ENCODE results near the gene WWOX. TPM values are rescaled to one million over a fixed set of nuclear protein-coding genes. Genes with fewer than 3 reads are reported as not detected.
A peak's percentile ranks its signal among the peaks of the same experiment; 100 is the strongest.

The WWOX gene
- total and polyA plus RNA-seq, 2 of the 13 experiments (the other 11 are each of a cell fraction or from before 2014, with no cell fraction given), result 9.1 to 37.4 TPM

GRCh38 chr16:79072517-79072916 is 973.1 kb downstream of the WWOX start:
- CTCF ChIA-PET (ENCODE audit: low intra/inter-chr PET ratio, low total read pairs), result no interaction called here

GRCh38 chr16:79073566-79073965 is 974.1 kb downstream of the WWOX start:
- WGBS (ENCODE audit: low lambda C conversion rate), result 53% methylated on average over 4 of the region's 4 CpGs
- intact Hi-C loops (cut with micrococcal nuclease; ENCODE audit: unreplicated experiment) (no loop called here), in situ Hi-C loops (cut with HindIII; ENCODE audit: extremely low pct_ligation_motif_present, low pct_unique_long_range_greater_than_20kb) (no loop called here)
- ChIA-PET POLR2A (no interaction called here), CTCF (ENCODE audit: low intra/inter-chr PET ratio, low total read pairs) (no interaction called here)
- H4K20me1 ChIP-seq (ENCODE audit: insufficient read depth, low read length), result no peaks in the 10 kb centered on the region
- no peaks in the 10 kb centered on the region for H3K9me3 ChIP-seq (ENCODE audit: low read length)
- no peak overlapping the region for H3K27ac ChIP-seq (ENCODE audit: extremely low read length, insufficient read depth, low read length)
- no TSS peak for BruUV-seq (replicated peaks)
- ATAC-seq, result no peak
- DNase-seq (ENCODE audit: low spot score), result no peak
- no peaks in the 10 kb centered on the region for H3K36me3 ChIP-seq (replicated peaks in 1 of 2; ENCODE audit: control insufficient read depth in 1 of 2, insufficient read depth in 2 of 2, low read length in 2 of 2)
- no peaks in the 10 kb centered on the region for H3K27me3 ChIP-seq (ENCODE audit: control insufficient read depth in 1 of 2, insufficient read depth in 2 of 2, low read length in 2 of 2)
- H3K4me1 ChIP-seq (ENCODE audit: insufficient read depth, low read length), result no peaks in the 10 kb centered on the region
- H3K4me2 ChIP-seq (ENCODE audit: low read depth, low read length), result no peak overlapping the region
- no peaks in the 10 kb centered on the region for H3K79me2 ChIP-seq (ENCODE audit: insufficient read depth, low read length)
- no peak for FAIRE-seq
- no peak overlapping the region for H3K9ac ChIP-seq (ENCODE audit: insufficient read depth, low read depth, low read length)
- H2AFZ ChIP-seq (ENCODE audit: low read length), result no peak overlapping the region
- no peak overlapping the region for H3K4me3 ChIP-seq (replicated peaks in 1 of 3; ENCODE audit: insufficient read depth in 1 of 3, low read depth in 2 of 3, low read length in 3 of 3)
- TF ChIP-seq RFX5 (IDR thresholded peaks at IDR 0.05; ENCODE audit: low read depth, low read length) (no peak), IRF1 (CRISPR knock-in tag; IDR thresholded peaks at IDR 0.05; ENCODE audit: low read depth) (no peak), ZNF496 (CRISPR knock-in tag; IDR thresholded peaks at IDR 0.05; ENCODE audit: insufficient replicate concordance) (no peak), ZNF17 (CRISPR knock-in tag; IDR thresholded peaks at IDR 0.05) (no peak), DR1 (CRISPR knock-in tag; IDR thresholded peaks at IDR 0.05) (no peak), ELF3 (CRISPR knock-in tag; IDR thresholded peaks at IDR 0.05) (no peak), CREB1 (IDR thresholded peaks at IDR 0.05) (no peak), CREB1 (CRISPR knock-in tag; IDR thresholded peaks at IDR 0.05) (no peak), GABPB1 (CRISPR knock-in tag; IDR thresholded peaks at IDR 0.05) (no peak), TBL1XR1 (IDR thresholded peaks at IDR 0.05; ENCODE audit: borderline replicate concordance, low read length, partially characterized antibody) (no peak), ZNF839 (CRISPR knock-in tag; IDR thresholded peaks at IDR 0.05; ENCODE audit: borderline replicate concordance) (no peak), CENPX (CRISPR knock-in tag; IDR thresholded peaks at IDR 0.05) (no peak), SKIL (CRISPR knock-in tag; IDR thresholded peaks at IDR 0.05; ENCODE audit: borderline replicate concordance) (no peak)

More at GRCh38 chr16:79072517-79072916, 973.1 kb downstream of the WWOX start:
- FAIRE-seq (no peak), DNase-seq (ENCODE audit: low spot score) (no peak), ATAC-seq (no peak)
- no TSS peak for BruUV-seq (replicated peaks)
- Histone ChIP-seq H3K9ac (ENCODE audit: insufficient read depth, low read depth, low read length) (no peak overlapping the region), H3K27ac (ENCODE audit: extremely low read length, insufficient read depth, low read length) (no peak overlapping the region), H3K4me2 (ENCODE audit: low read depth, low read length) (no peak overlapping the region), H2AFZ (ENCODE audit: low read length) (no peak overlapping the region), H3K27me3 (ENCODE audit: control insufficient read depth in 1 of 2, insufficient read depth in 2 of 2, low read length in 2 of 2) (no peaks in the 10 kb centered on the region), H3K79me2 (ENCODE audit: insufficient read depth, low read length) (no peaks in the 10 kb centered on the region), H3K36me3 (replicated peaks in 1 of 2; ENCODE audit: control insufficient read depth in 1 of 2, insufficient read depth in 2 of 2, low read length in 2 of 2) (no peaks in the 10 kb centered on the region), H3K9me3 (ENCODE audit: low read length) (no peaks in the 10 kb centered on the region), H3K4me3 (replicated peaks in 1 of 3; ENCODE audit: insufficient read depth in 1 of 3, low read depth in 2 of 3, low read length in 3 of 3) (no peak overlapping the region), H3K4me1 (ENCODE audit: insufficient read depth, low read length) (no peaks in the 10 kb centered on the region), H4K20me1 (ENCODE audit: insufficient read depth, low read length) (no peaks in the 10 kb centered on the region)
- POLR2A ChIA-PET, result no interaction called here
- intact Hi-C loops (cut with micrococcal nuclease; ENCODE audit: unreplicated experiment), result no loop called here
- in situ Hi-C loops (cut with HindIII; ENCODE audit: extremely low pct_ligation_motif_present, low pct_unique_long_range_greater_than_20kb), result no loop called here
- 55% methylated on average over 4 of the region's 4 CpGs for WGBS (ENCODE audit: low lambda C conversion rate)
- peak; percentile 47; the same call in 1 of the 2 replicates for TF ChIP-seq CREB1 (IDR thresholded peaks at IDR 0.05)
- no peak for TF ChIP-seq CREB1 (CRISPR knock-in tag; IDR thresholded peaks at IDR 0.05)
- TF ChIP-seq HBP1 (CRISPR knock-in tag; IDR thresholded peaks at IDR 0.05; ENCODE audit: low read depth), result no peak
